Adrenal gland (tissue), 5 donors: ENCODE data around the gene ACER3.

ENCODE experiments used
- CTCF ChIP-seq, 6 experiments: fragments of 450-650 bp in 4 of 6; fragments of 200-600 bp in 2 of 6; sonication (generic) in 1 of 6; IDR thresholded peaks; 1 replicate in 5 of 6; 2 replicates in 1 of 6; pipeline versions ENCODE4 v1.5.1 to v1.8.0; 2016 to 2021; ENCODE audit warnings: antibody characterized with exemption in 6 of 6, mild to moderate bottlenecking in 2 of 6, moderate library complexity in 1 of 6
- POLR2A ChIP-seq, 2 donors: fragments of 450-650 bp; IDR thresholded peaks; one replicate each; pipeline ENCODE4 v1.6.1; 2017; ENCODE audit warnings: antibody characterized with exemption in 2 of 2, mild to moderate bottlenecking in 2 of 2, moderate library complexity in 1 of 2
- donor health status: DM: no; HTN: no; CAD: no.

- no peak for TF ChIP-seq CTCF (IDR thresholded peaks at IDR 0.05)
- TF ChIP-seq POLR2A (IDR thresholded peaks at IDR 0.05), result no peak
Observed at GRCh38 chr11:77026743-77027142, 166.0 kb downstream of the ACER3 start.
